ENCODE results near the gene SLC24A3.

SLC24A3 gene

GRCh38 chr20:19527509-19527908, 315.1 kb downstream of the SLC24A3 start:
- in situ Hi-C loops (cut with HindIII; ENCODE audit: low sequenced_read_pairs), result loop anchor here (5.0 kb wide), 1 partner anchor 50 kb away; no protein-coding TSS in a partner anchor

- in situ Hi-C loops (cut with HindIII; ENCODE audit: low sequenced_read_pairs), result loop anchor here (5.0 kb wide), 1 partner anchor 51 kb away; no protein-coding TSS in a partner anchor
Measured at GRCh38 chr20:19528286-19529030, 316.0 kb downstream of the SLC24A3 start.

GRCh38 chr20:19530006-19530405, 317.6 kb downstream of the SLC24A3 start:
- in situ Hi-C loops (cut with HindIII; ENCODE audit: low sequenced_read_pairs), result no loop called here

GRCh38 chr20:19531446-19531845, 319.0 kb downstream of the SLC24A3 start:
- in situ Hi-C loops (cut with HindIII; ENCODE audit: low sequenced_read_pairs), result no loop called here

- in situ Hi-C loops (cut with HindIII; ENCODE audit: low sequenced_read_pairs), result no loop called here
Measured at GRCh38 chr20:19538556-19538955, 326.1 kb downstream of the SLC24A3 start.

GRCh38 chr20:19539191-19539590, 326.7 kb downstream of the SLC24A3 start:
- in situ Hi-C loops (cut with HindIII; ENCODE audit: low sequenced_read_pairs), result no loop called here

- in situ Hi-C loops (cut with HindIII; ENCODE audit: low sequenced_read_pairs), result no loop called here
Measured at GRCh38 chr20:19540392-19540791, 327.9 kb downstream of the SLC24A3 start.

GRCh38 chr20:19543101-19543500, 330.7 kb downstream of the SLC24A3 start:
- in situ Hi-C loops (cut with HindIII; ENCODE audit: low sequenced_read_pairs), result no loop called here

GRCh38 chr20:19544684-19545083, 332.2 kb downstream of the SLC24A3 start:
- in situ Hi-C loops (cut with HindIII; ENCODE audit: low sequenced_read_pairs), result no loop called here

- in situ Hi-C loops (cut with HindIII; ENCODE audit: low sequenced_read_pairs), result no loop called here
Measured at GRCh38 chr20:19546648-19547047, 334.2 kb downstream of the SLC24A3 start.

GRCh38 chr20:19547547-19547946, 335.1 kb downstream of the SLC24A3 start:
- in situ Hi-C loops (cut with HindIII; ENCODE audit: low sequenced_read_pairs), result no loop called here

- in situ Hi-C loops (cut with HindIII; ENCODE audit: low sequenced_read_pairs), result no loop called here
Measured at GRCh38 chr20:19549896-19550295, 337.5 kb downstream of the SLC24A3 start.

- in situ Hi-C loops (cut with HindIII; ENCODE audit: low sequenced_read_pairs), result no loop called here
Measured at GRCh38 chr20:19552221-19553180, 340.1 kb downstream of the SLC24A3 start.

- in situ Hi-C loops (cut with HindIII; ENCODE audit: low sequenced_read_pairs), result no loop called here
Measured at GRCh38 chr20:19554666-19555065, 342.2 kb downstream of the SLC24A3 start.

GRCh38 chr20:19555726-19556125, 343.3 kb downstream of the SLC24A3 start:
- in situ Hi-C loops (cut with HindIII; ENCODE audit: low sequenced_read_pairs), result no loop called here

- in situ Hi-C loops (cut with HindIII; ENCODE audit: low sequenced_read_pairs), result no loop called here
Measured at GRCh38 chr20:19557291-19557690, 344.8 kb downstream of the SLC24A3 start.

GRCh38 chr20:19560881-19561480, 348.5 kb downstream of the SLC24A3 start:
- in situ Hi-C loops (cut with HindIII; ENCODE audit: low sequenced_read_pairs), result no loop called here

GRCh38 chr20:19562426-19562825, 350.0 kb downstream of the SLC24A3 start:
- in situ Hi-C loops (cut with HindIII; ENCODE audit: low sequenced_read_pairs), result no loop called here

GRCh38 chr20:19564261-19564660, 351.8 kb downstream of the SLC24A3 start:
- in situ Hi-C loops (cut with HindIII; ENCODE audit: low sequenced_read_pairs), result no loop called here

- in situ Hi-C loops (cut with HindIII; ENCODE audit: low sequenced_read_pairs), result no loop called here
Measured at GRCh38 chr20:19565736-19566135, 353.3 kb downstream of the SLC24A3 start.

GRCh38 chr20:19566226-19566945, 353.9 kb downstream of the SLC24A3 start:
- in situ Hi-C loops (cut with HindIII; ENCODE audit: low sequenced_read_pairs), result no loop called here
